ENCODE results near the gene HEXIM1.

DNA sequence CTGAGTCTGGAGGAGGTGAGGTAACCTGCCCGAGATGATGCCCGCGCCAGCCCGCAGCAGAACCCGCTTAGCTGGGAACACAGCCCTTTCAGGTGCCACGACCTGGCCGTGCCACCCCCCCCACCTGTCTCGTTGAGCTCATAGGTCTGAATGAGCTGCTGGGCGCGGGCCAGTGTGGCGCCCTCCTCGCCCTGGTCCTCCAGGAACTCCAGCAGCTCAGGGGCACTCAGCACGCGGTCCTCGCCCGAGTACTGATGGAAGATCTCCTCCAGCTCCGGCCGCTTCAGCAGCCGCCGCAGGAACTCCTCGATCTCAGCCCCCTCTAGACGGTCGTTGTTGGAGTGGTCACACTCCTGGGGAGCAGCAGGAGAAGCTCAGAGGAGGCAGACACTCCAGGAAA, 29.6 kb upstream of the HEXIM1 start:
- TF ChIP-seq, protein P1, sequence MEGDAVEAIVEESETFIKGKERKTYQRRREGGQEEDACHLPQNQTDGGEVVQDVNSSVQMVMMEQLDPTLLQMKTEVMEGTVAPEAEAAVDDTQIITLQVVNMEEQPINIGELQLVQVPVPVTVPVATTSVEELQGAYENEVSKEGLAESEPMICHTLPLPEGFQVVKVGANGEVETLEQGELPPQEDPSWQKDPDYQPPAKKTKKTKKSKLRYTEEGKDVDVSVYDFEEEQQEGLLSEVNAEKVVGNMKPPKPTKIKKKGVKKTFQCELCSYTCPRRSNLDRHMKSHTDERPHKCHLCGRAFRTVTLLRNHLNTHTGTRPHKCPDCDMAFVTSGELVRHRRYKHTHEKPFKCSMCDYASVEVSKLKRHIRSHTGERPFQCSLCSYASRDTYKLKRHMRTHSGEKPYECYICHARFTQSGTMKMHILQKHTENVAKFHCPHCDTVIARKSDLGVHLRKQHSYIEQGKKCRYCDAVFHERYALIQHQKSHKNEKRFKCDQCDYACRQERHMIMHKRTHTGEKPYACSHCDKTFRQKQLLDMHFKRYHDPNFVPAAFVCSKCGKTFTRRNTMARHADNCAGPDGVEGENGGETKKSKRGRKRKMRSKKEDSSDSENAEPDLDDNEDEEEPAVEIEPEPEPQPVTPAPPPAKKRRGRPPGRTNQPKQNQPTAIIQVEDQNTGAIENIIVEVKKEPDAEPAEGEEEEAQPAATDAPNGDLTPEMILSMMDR (IDR thresholded peaks at IDR 0.05): no peak
- TF ChIP-seq POLR2AphosphoS5 (IDR thresholded peaks at IDR 0.05; ENCODE audit: low read depth, low read length): no peak
- TF ChIP-seq TCF7L2 (IDR thresholded peaks at IDR 0.05; ENCODE audit: low read depth, low read length): no peak

Measured in Panc1 (cell line).